Stimulated activated CD8-positive, alpha-beta memory T cell treated with anti-CD3 and anti-CD28 coated beads, Interleukin-7, amount 100 ng/mL, for 1 hour (primary cell): Measurements from ENCODE around the gene SLC7A10.
"Not testable (repeated sequence)": the region's sequence is repeated elsewhere in the genome, so short reads cannot be mapped to it uniquely, and the experiment has no call there.

Source experiments
- DNase-seq, 2 donors: peaks; one replicate each; pipeline ENCODE4 v3.0.0-alpha.2; 2020; ENCODE audit warnings: low read depth in 2 of 2

The SLC7A10 gene

GRCh38 chr19:33216198-33216830, 9.3 kb downstream of the SLC7A10 start:
- DNase-seq = no peak

- DNase-seq = no peak
Measured at GRCh38 chr19:33215438-33216197, 10.0 kb downstream of the SLC7A10 start.

GRCh38 chr19:33214596-33214995, 11.1 kb downstream of the SLC7A10 start:
- DNase-seq = no peak

- no peak for DNase-seq
Measured at GRCh38 chr19:33212436-33213172, 13.0 kb downstream of the SLC7A10 start.

- DNase-seq = no peak
Measured at GRCh38 chr19:33211794-33212435, 13.7 kb downstream of the SLC7A10 start.

GRCh38 chr19:33210266-33210940, 15.2 kb downstream of the SLC7A10 start:
- DNase-seq = no peak

GRCh38 chr19:33209850-33210230, 15.8 kb downstream of the SLC7A10 start:
- DNase-seq = not testable (repeated sequence)

- no peak for DNase-seq
Measured at GRCh38 chr19:33208904-33209849, 16.5 kb downstream of the SLC7A10 start.

GRCh38 chr19:33208371-33208895, 17.2 kb downstream of the SLC7A10 start:
- no peak for DNase-seq

GRCh38 chr19:33207903-33208302, 17.7 kb downstream of the SLC7A10 start:
- DNase-seq = no peak

GRCh38 chr19:33207040-33207620, 18.5 kb downstream of the SLC7A10 start:
- no peak for DNase-seq

GRCh38 chr19:33206261-33207039, 19.2 kb downstream of the SLC7A10 start:
- DNase-seq = no peak

GRCh38 chr19:33205531-33206260, 20.0 kb downstream of the SLC7A10 start:
- no peak for DNase-seq

- DNase-seq = no peak
Measured at GRCh38 chr19:33205110-33205509, 20.5 kb downstream of the SLC7A10 start.

GRCh38 chr19:33204136-33204973, 21.3 kb downstream of the SLC7A10 start:
- no peak for DNase-seq

GRCh38 chr19:33203529-33203928, 22.1 kb downstream of the SLC7A10 start:
- DNase-seq = no peak
